H9 (cell line): ENCODE data around the gene BACH2. TPM values are rescaled to one million over a fixed set of nuclear protein-coding genes. Genes with fewer than 3 reads are reported as not detected.

Experiments used
- DNase-seq: peaks from one replicate; pipeline ENCODE4 v3.0.0-alpha.2; 2017
- H2AFZ ChIP-seq: one replicate; pipeline ENCODE4 v1.6.1; 2013; ENCODE audit warnings: mild to moderate bottlenecking, low read length, control low read depth, moderate library complexity
- H2AK5ac ChIP-seq: 2 replicates; pipeline ENCODE4 v1.6.1; 2013; ENCODE audit warnings: low read length, control low read depth, mixed read lengths; ENCODE audit not compliant: insufficient read length
- H2BK120ac ChIP-seq: one replicate; pipeline ENCODE4 v1.6.1; 2013; ENCODE audit warnings: low read depth, mild to moderate bottlenecking, low read length, control low read depth, inconsistent platforms; ENCODE audit not compliant: poor library complexity, severe bottlenecking
- H2BK12ac ChIP-seq: 2 replicates; pipeline ENCODE4 v1.6.1; 2013; ENCODE audit warnings: low read length, control low read depth, mixed read lengths, low read depth; ENCODE audit not compliant: insufficient read length
- H2BK15ac ChIP-seq: 2 replicates; pipeline ENCODE4 v1.6.1; 2013; ENCODE audit warnings: low read depth, low read length, control low read depth
- H2BK20ac ChIP-seq: one replicate; pipeline ENCODE4 v1.6.1; 2013; ENCODE audit warnings: low read depth, mild to moderate bottlenecking, low read length, control low read depth, inconsistent platforms; ENCODE audit not compliant: poor library complexity, severe bottlenecking
- H2BK5ac ChIP-seq: 2 replicates; pipeline ENCODE4 v1.6.1; 2013; ENCODE audit warnings: low read length, control low read depth, mixed read lengths; ENCODE audit not compliant: insufficient read length
- H3K14ac ChIP-seq: 2 replicates; pipeline ENCODE4 v1.6.1; 2013; ENCODE audit warnings: low read length, control low read depth; ENCODE audit not compliant: insufficient read depth
- H3K18ac ChIP-seq: 2 replicates; pipeline ENCODE4 v1.6.1; 2013; ENCODE audit warnings: low read depth, mild to moderate bottlenecking, mixed read lengths, low read length, control low read depth; ENCODE audit not compliant: insufficient read length
- H3K23ac ChIP-seq: 2 replicates; pipeline ENCODE4 v1.6.1; 2013; ENCODE audit warnings: low read length, control low read depth, mixed read lengths, low read depth; ENCODE audit not compliant: insufficient read length
- H3K23me2 ChIP-seq: 2 replicates; pipeline ENCODE4 v1.6.1; 2013; ENCODE audit warnings: low read depth, mild to moderate bottlenecking, mixed read lengths, low read length, control low read depth; ENCODE audit not compliant: insufficient read length, poor library complexity, severe bottlenecking
- H3K27ac ChIP-seq: 2 replicates; pipeline ENCODE4 v1.5.1; 2013; ENCODE audit warnings: low read length, control low read depth, mixed read lengths, low read depth; ENCODE audit not compliant: insufficient read length
- H3K27me3 ChIP-seq: 2 replicates; pipeline ENCODE4 v1.6.1; 2013; ENCODE audit warnings: low read length, control low read depth, inconsistent platforms; ENCODE audit not compliant: insufficient read depth
- H3K4ac ChIP-seq: 2 replicates; pipeline ENCODE4 v1.6.1; 2013; ENCODE audit warnings: low read depth, mild to moderate bottlenecking, control low read depth, inconsistent platforms, low read length, moderate library complexity
- H3K4me1 ChIP-seq: 2 replicates; pipeline ENCODE4 v1.6.1; 2013; ENCODE audit warnings: low read length, control low read depth, inconsistent platforms; ENCODE audit not compliant: insufficient read depth
- H3K4me2 ChIP-seq: 2 replicates; pipeline ENCODE4 v1.6.1; 2013; ENCODE audit warnings: low read length, control low read depth, mixed read lengths; ENCODE audit not compliant: insufficient read length, insufficient read depth
- H3K56ac ChIP-seq: 2 replicates; pipeline ENCODE4 v1.6.1; 2013; ENCODE audit warnings: low read depth, mild to moderate bottlenecking, mixed read lengths, low read length, control low read depth; ENCODE audit not compliant: insufficient read length
- H3K79me1 ChIP-seq: 2 replicates; pipeline ENCODE4 v1.6.1; 2013; ENCODE audit warnings: low read depth, mild to moderate bottlenecking, moderate library complexity, low read length, control low read depth, inconsistent platforms; ENCODE audit not compliant: insufficient read depth, poor library complexity, severe bottlenecking
- H3K79me2 ChIP-seq: 2 replicates; pipeline ENCODE4 v1.6.1; 2013; ENCODE audit warnings: low read length, control low read depth, inconsistent platforms; ENCODE audit not compliant: insufficient read depth
- H3K9ac ChIP-seq: 2 replicates; pipeline ENCODE4 v1.6.1; 2013; ENCODE audit warnings: low read length, control low read depth, mixed read lengths; ENCODE audit not compliant: insufficient read length; ENCODE audit errors: extremely low read depth
- H3K9me3 ChIP-seq: one replicate; pipeline ENCODE4 v1.6.1; 2013; ENCODE audit warnings: low read depth, low read length, inconsistent platforms; ENCODE audit not compliant: control insufficient read depth
- H3T11ph ChIP-seq: one replicate; pipeline ENCODE4 v1.6.1; 2013; ENCODE audit warnings: mild to moderate bottlenecking, low read length, control low read depth, inconsistent platforms
- H4K20me1 ChIP-seq: one replicate; pipeline ENCODE4 v1.6.1; 2013; ENCODE audit not compliant: control insufficient read depth, insufficient read length, insufficient read depth
- H4K5ac ChIP-seq: 2 replicates; pipeline ENCODE4 v1.6.1; 2013; ENCODE audit warnings: low read depth, mild to moderate bottlenecking, mixed read lengths, low read length, control low read depth; ENCODE audit not compliant: insufficient read length
- H4K8ac ChIP-seq: replicated peaks from 2 replicates; pipeline ENCODE4 v1.6.1; 2013; ENCODE audit warnings: low read length, control low read depth, mixed read lengths, low read depth; ENCODE audit not compliant: insufficient read length
- H4K91ac ChIP-seq: 2 replicates; pipeline ENCODE4 v1.6.1; 2013; ENCODE audit warnings: low read depth, mild to moderate bottlenecking, moderate library complexity, mixed read lengths, low read length, control low read depth; ENCODE audit not compliant: insufficient read length
- H3K27ac Mint-ChIP-seq, 3 experiments: 2 replicates in 2 of 3; 3 replicates in 1 of 3; pipeline ENCODE4 v1.8.0; 2020 to 2021; ENCODE audit warnings: mixed read lengths in 3 of 3, mild to moderate bottlenecking in 1 of 3, moderate library complexity in 1 of 3
- H3K27me3 Mint-ChIP-seq: 2 replicates; pipeline ENCODE4 v1.8.0; 2021; ENCODE audit warnings: low read depth, mild to moderate bottlenecking, moderate library complexity, mixed read lengths
- H3K36me3 Mint-ChIP-seq, 3 experiments: 2 replicates in 2 of 3; 3 replicates in 1 of 3; pipeline ENCODE4 v1.8.0; 2020 to 2021; ENCODE audit warnings: low read depth in 3 of 3, mixed read lengths in 3 of 3; ENCODE audit not compliant: insufficient read depth in 1 of 3
- H3K4me1 Mint-ChIP-seq, 2 experiments: 2 replicates each; pipeline ENCODE4 v1.8.0; 2020; ENCODE audit warnings: mixed read lengths in 2 of 2
- H3K4me3 Mint-ChIP-seq, 2 experiments: 2 replicates in 1 of 2; 3 replicates in 1 of 2; pipeline ENCODE4 v1.8.0; 2020 to 2021; ENCODE audit warnings: mild to moderate bottlenecking in 2 of 2, mixed read lengths in 2 of 2, moderate library complexity in 1 of 2
- H3K9me3 Mint-ChIP-seq, 2 experiments: 2 replicates in 1 of 2; 3 replicates in 1 of 2; pipeline ENCODE4 v1.8.0; 2020; ENCODE audit warnings: mild to moderate bottlenecking in 2 of 2, mixed read lengths in 2 of 2, moderate library complexity in 1 of 2
- CTCF ChIP-seq: fragments of 200-600 bp; sonication (generic); conservative IDR thresholded peaks from 3 replicates; pipeline ENCODE4 v1.8.0; 2021; ENCODE audit warnings: antibody characterized with exemption, mild to moderate bottlenecking
- WGBS: extraction: QIAGEN DNeasy Blood & Tissue Kit; methylation state at CpG from one replicate; pipeline ENCODE4 v1.1.7; 2013; ENCODE audit warnings: missing lambda C conversion rate, low lambda C conversion rate, mixed read lengths; ENCODE audit not compliant: insufficient read length; ENCODE audit errors: extremely low coverage; 5-methylcytosine and 5-hydroxymethylcytosine counted together
- total RNA-seq: library from RNA; stranded (reverse); gene quantifications from 2 replicates; pipeline ENCODE4 v1.2.1, GENCODE V29; 2021

Gene BACH2
- total RNA-seq, 1 experiment from 2014 or later: 2.0 TPM

- Mint-ChIP-seq H3K27ac (no peak overlapping the region), H3K4me1 (peaks cover 20 to 29% of the 10 kb centered on the region in 2 experiments), H3K27me3 (no peaks in the 10 kb centered on the region; the same call in 1 of the 2 replicates), H3K9me3 (no peaks in the 10 kb centered on the region), H3K36me3 (no peaks in the 10 kb centered on the region), H3K4me3 (no peak overlapping the region)
- Histone ChIP-seq H3K79me1 (no peaks in the 10 kb centered on the region), H2AFZ (no peak overlapping the region), H2BK12ac (no peak overlapping the region), H4K5ac (no peak overlapping the region), H3K4ac (no peak overlapping the region), H2BK120ac (no peak overlapping the region), H2BK20ac (no peak overlapping the region), H3K4me1 (no peaks in the 10 kb centered on the region), H3K4me2 (no peak overlapping the region), H3K23me2 (no peaks in the 10 kb centered on the region), H2BK5ac (no peak overlapping the region), H2AK5ac (no peak overlapping the region), H4K20me1 (no peaks in the 10 kb centered on the region), H4K91ac (no peak overlapping the region), H4K8ac (no peak overlapping the region), H3K27me3 (no peaks in the 10 kb centered on the region), H2BK15ac (no peak overlapping the region), H3K9ac (no peak overlapping the region), H3K9me3 (no peaks in the 10 kb centered on the region), H3K79me2 (no peaks in the 10 kb centered on the region), H3K56ac (no peak overlapping the region), H3T11ph (no peak overlapping the region), H3K18ac (no peak overlapping the region), H3K27ac (no peak overlapping the region), H3K23ac (no peak overlapping the region), H3K14ac (no peak overlapping the region)
- no peak for TF ChIP-seq CTCF
- no peak for DNase-seq
- WGBS: no CpG with 5 or more reads among the region's 4 CpGs
Measured at GRCh38 chr6:89989742-89990141, 306.9 kb downstream of the BACH2 start.
